Psoas muscle (tissue), 8 donors: Measurements from ENCODE around the gene CKAP2L. TPM values are rescaled to one million over a fixed set of nuclear protein-coding genes. Genes with fewer than 3 reads are reported as not detected.

Experiments used
- ATAC-seq, 4 donors: fragments of 200-7000 bp; cut with Tn5 transposase; one replicate each; pipeline ENCODE4 v1.9.1; 2020; ENCODE audit warnings: moderate library complexity in 3 of 4, mild to moderate bottlenecking in 2 of 4
- DNase-seq, 2 donors: peaks; one replicate each; pipeline ENCODE4 v3.0.0-alpha.2; 2020
- H3K27ac ChIP-seq: fragments of 200-600 bp; one replicate; pipeline ENCODE4 v1.8.0; 2022
- H3K27me3 ChIP-seq, 3 donors: fragments of 200-600 bp in 1 of 3; one replicate each; pipeline versions ENCODE4 v1.6.1 to v1.8.0; 2013 to 2022; ENCODE audit warnings: low read length in 2 of 3, mild to moderate bottlenecking in 2 of 3, moderate library complexity in 1 of 3; ENCODE audit not compliant: insufficient read depth in 3 of 3
- H3K36me3 ChIP-seq, 2 donors: fragments of 200-600 bp in 1 of 2; one replicate each; pipeline versions ENCODE4 v1.6.1 to v1.8.0; 2013 to 2022; ENCODE audit warnings: low read depth in 1 of 2, mild to moderate bottlenecking in 1 of 2, moderate library complexity in 1 of 2; ENCODE audit not compliant: insufficient read depth in 1 of 2
- H3K4me1 ChIP-seq: fragments of 200-600 bp; one replicate; pipeline ENCODE4 v1.8.0; 2022
- H3K4me3 ChIP-seq: fragments of 200-600 bp; one replicate; pipeline ENCODE4 v1.8.0; 2022; ENCODE audit warnings: mild to moderate bottlenecking
- H3K9me3 ChIP-seq: fragments of 200-600 bp; one replicate; pipeline ENCODE4 v1.8.0; 2022
- WGBS, 3 donors: extraction: QIAGEN DNeasy Blood & Tissue Kit; methylation state at CpG; one replicate each; pipeline versions ENCODE4 v1.1.6 to v1.1.7; 2013; 5-methylcytosine and 5-hydroxymethylcytosine counted together
- intact Hi-C, 2 donors: fragments of 100-400 bp; cut with DNase I; formaldehyde crosslinking; loops; one replicate each; pipeline versions ENCODE4 v1.11.0 to v1.14.2; 2022
- polyA plus RNA-seq, 3 donors: library from polyadenylated mRNA; stranded (reverse); fragments of 200-250 nt; gene quantifications; one replicate each; pipeline ENCODE4 v1.2.3, GENCODE V29; 2013
- total RNA-seq, 4 donors: library from RNA; stranded (reverse); fragmentation: NEBNext Ultra II Directional in 2 of 4; extraction: Animal tissue kit (Norgen Biotek cat#: 25700) in 2 of 4; gene quantifications; one replicate each; pipeline versions ENCODE4 v1.2.1 to v1.2.4, GENCODE V29; 2021 to 2023
- TF ChIP-seq, protein P1 (sequence below): fragments of 200-600 bp; IDR thresholded peaks from one replicate; pipeline ENCODE4 v1.8.0; 2022; ENCODE audit warnings: antibody characterized with exemption
- donor health status: healthy with polysubstance abuse.
- donor health status: DM: no; HTN: no; CAD: no; lungs with moderate emphysema.
- donor health status: Bipolar disorder and iron deficiency.
- donor health status: healthy.
- donor health status: DM: yes; HTN: yes; CAD: no.
- donor health status: DM: no; HTN: no; CAD: no.
- donor health status: DM: no; HTN: no; CAD: no.
- donor health status: DM: yes; HTN: yes; CAD: no.

Gene CKAP2L
- total and polyA plus RNA-seq, 7 donors = 0.05 to 0.19 (median 0.09) TPM; not detected in 3

DNA sequence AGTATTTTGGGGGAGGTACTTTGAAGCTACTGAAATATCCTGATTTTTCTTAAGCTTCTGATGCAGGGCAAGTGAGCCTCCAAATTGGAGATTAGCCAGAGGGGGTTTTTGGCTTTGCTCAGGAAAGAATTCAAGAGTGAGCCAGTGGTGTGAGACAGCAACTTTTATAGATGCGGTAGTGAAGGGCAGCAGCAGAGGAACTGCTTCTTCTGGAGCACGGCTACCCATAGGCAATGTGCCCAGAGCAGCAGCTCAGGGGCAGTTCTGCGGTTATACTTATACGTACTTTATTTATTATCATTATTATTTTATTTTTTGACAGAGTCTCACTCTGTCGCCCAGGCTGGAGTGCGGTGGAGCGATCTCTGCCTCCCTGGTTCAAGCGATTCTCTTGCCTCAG is 63.4 kb downstream of the CKAP2L start:
- Histone ChIP-seq H3K4me1 (no peaks in the 10 kb centered on the region), H3K4me3 (no peak overlapping the region), H3K9me3 (no peaks in the 10 kb centered on the region), H3K27me3 (no peaks in the 10 kb centered on the region), H3K27ac (no peak overlapping the region), H3K36me3 (no peaks in the 10 kb centered on the region)
- TF ChIP-seq, protein P1, sequence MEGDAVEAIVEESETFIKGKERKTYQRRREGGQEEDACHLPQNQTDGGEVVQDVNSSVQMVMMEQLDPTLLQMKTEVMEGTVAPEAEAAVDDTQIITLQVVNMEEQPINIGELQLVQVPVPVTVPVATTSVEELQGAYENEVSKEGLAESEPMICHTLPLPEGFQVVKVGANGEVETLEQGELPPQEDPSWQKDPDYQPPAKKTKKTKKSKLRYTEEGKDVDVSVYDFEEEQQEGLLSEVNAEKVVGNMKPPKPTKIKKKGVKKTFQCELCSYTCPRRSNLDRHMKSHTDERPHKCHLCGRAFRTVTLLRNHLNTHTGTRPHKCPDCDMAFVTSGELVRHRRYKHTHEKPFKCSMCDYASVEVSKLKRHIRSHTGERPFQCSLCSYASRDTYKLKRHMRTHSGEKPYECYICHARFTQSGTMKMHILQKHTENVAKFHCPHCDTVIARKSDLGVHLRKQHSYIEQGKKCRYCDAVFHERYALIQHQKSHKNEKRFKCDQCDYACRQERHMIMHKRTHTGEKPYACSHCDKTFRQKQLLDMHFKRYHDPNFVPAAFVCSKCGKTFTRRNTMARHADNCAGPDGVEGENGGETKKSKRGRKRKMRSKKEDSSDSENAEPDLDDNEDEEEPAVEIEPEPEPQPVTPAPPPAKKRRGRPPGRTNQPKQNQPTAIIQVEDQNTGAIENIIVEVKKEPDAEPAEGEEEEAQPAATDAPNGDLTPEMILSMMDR = no peak
- 73 to 84% (median 77%) methylated on average over 8 of the region's 8 CpGs for WGBS, 3 donors
- intact Hi-C loops = no loop called here
- no peak for ATAC-seq
- no peak for DNase-seq

DNA sequence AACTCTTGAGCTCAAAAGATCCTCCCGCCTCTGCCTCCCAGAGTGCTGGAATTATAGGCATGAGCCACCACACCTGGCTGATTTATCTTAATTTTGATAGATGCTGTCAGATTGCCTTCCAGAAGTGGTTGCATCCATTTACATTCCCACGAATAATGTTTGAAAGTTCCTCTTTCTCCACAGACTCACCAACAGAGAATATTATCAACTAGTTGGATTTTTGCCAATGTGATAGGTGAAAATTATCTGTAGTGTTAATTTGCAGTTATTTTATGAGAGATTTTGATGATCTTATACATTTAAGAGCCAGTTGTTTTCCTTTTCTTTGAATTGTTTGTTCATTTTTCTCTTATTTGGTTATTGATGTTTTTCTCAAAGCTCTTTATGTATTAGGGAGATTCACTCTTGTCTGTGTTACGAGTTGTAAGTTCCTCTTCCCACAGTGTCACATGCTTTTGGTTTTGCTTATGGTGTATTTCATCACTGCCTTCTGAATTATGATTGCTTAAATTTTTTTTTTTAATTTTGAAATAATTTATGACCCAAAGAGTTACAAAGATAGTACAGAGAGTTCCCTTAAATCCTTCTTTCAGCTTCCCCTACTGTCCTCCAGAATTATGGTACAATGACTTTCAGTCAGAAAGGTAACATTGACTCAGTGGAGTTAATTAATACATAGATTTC is 64.3 kb downstream of the CKAP2L start:
- ATAC-seq (no peak), DNase-seq (no peak)
- Histone ChIP-seq H3K4me3 (no peak overlapping the region), H3K27ac (no peak overlapping the region), H3K4me1 (no peaks in the 10 kb centered on the region), H3K36me3 (no peaks in the 10 kb centered on the region), H3K27me3 (no peaks in the 10 kb centered on the region), H3K9me3 (no peaks in the 10 kb centered on the region)
- intact Hi-C loops = no loop called here
- TF ChIP-seq, protein P1 = no peak
- 80 to 84% (median 80%) methylated on average over 3 of the region's 3 CpGs for WGBS, 3 donors

DNA sequence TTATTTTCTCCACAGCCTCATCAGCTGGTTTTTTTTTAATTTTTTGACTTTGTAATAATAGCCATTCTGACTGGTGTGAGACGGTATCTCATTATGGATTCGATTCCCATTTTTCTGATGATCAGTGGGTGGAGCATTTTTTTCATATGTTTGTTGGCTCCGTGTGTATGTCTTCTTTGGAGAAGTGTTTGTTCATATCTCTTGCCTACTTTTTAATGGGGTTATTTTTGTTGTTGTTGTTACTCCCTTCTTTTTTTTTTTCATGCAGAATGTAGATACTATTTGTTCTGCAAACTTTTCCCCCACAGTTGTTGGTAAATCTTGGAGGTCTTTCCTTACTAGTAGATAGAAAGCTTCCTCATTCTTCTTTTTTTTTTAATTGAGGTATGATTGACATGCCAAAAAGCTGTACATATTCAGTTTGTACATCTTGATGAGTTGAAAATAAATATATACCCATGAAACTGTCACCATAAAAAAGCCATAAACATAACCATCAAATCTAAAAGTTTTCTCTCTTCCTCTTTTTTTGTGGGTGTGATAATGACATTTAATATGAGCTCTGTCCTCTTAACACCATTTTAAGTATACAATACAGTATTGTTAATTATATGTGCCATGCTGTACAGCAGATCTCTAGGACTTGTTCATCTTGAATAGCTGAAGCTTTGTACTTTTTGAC is 65.4 kb downstream of the CKAP2L start:
- Histone ChIP-seq H3K36me3 (no peaks in the 10 kb centered on the region), H3K27ac (no peak overlapping the region), H3K27me3 (no peaks in the 10 kb centered on the region), H3K4me1 (no peaks in the 10 kb centered on the region), H3K4me3 (no peak overlapping the region), H3K9me3 (no peaks in the 10 kb centered on the region)
- ATAC-seq = no peak
- intact Hi-C loops = no loop called here
- DNase-seq = no peak
- 76 to 88% (median 82%) methylated on average over 3 of the region's 3 CpGs for WGBS, 3 donors
- TF ChIP-seq, protein P1 = no peak

DNA sequence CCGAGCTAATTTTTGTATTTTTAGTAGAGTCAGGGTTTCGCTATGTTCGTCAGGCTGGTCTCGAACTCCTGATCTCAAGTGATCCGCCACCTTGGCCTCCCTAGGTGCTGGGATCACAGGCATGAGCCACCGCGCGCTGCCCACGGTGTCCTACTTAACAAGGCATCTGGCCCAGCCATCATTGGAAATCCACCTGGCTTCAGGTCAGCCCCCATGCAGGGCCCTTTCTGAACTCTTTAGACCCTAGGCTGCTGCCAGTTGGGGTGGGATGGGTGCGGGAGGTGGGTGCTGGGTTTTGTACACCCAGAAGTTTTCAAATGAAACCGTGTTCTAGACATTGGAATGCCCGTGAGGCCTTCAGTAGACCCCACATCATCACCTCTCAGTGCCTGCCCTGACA is 70.2 kb downstream of the CKAP2L start:
- Histone ChIP-seq H3K4me3 (no peak overlapping the region), H3K27ac (no peak overlapping the region), H3K36me3 (no peaks in the 10 kb centered on the region), H3K9me3 (no peaks in the 10 kb centered on the region), H3K4me1 (no peaks in the 10 kb centered on the region), H3K27me3 (no peaks in the 10 kb centered on the region)
- ATAC-seq = no peak
- DNase-seq = no peak
- TF ChIP-seq, protein P1 = no peak
- WGBS, 3 donors = 93 to 96% (median 95%) methylated on average over 12 of the region's 12 CpGs
- intact Hi-C loops = loop anchor here (5.0 kb wide), 2 partner anchors 67 to 92 kb away; no protein-coding TSS in a partner anchor
